WTC11 (cell line): ENCODE data around the gene POLR2A. TPM values are rescaled to one million over a fixed set of nuclear protein-coding genes. Genes with fewer than 3 reads are reported as not detected.
A peak's percentile ranks its signal among the peaks of the same experiment; 100 is the strongest.

Source experiments
- ATF3 ChIP-seq: sonication (generic); formaldehyde crosslinking; conservative IDR thresholded peaks from 2 replicates; pipeline ENCODE4 v1.8.1; 2022; ENCODE audit warnings: mild to moderate bottlenecking, missing genetic modification reagents
- ATF6 ChIP-seq: sonication (generic); formaldehyde crosslinking; IDR thresholded peaks from 2 replicates; pipeline ENCODE4 v1.8.1; 2023; ENCODE audit warnings: mild to moderate bottlenecking, missing genetic modification reagents
- CTCF ChIP-seq: fragments of 200-600 bp; IDR thresholded peaks from 2 replicates; pipeline ENCODE4 v1.8.0; 2022; ENCODE audit warnings: antibody characterized with exemption
- E2F4 ChIP-seq: sonication (generic); formaldehyde crosslinking; IDR thresholded peaks from 2 replicates; pipeline ENCODE4 v1.8.1; 2022; ENCODE audit warnings: low read depth, mild to moderate bottlenecking, moderate library complexity, missing genetic modification reagents, borderline replicate concordance
- GABPB1 ChIP-seq: sonication (generic); formaldehyde crosslinking; IDR thresholded peaks from 2 replicates; pipeline ENCODE4 v1.8.1; 2023; ENCODE audit warnings: mild to moderate bottlenecking, missing genetic modification reagents
- MXD4 ChIP-seq: fragments of 250-450 bp; sonication (Bioruptor Pico); IDR thresholded peaks from 2 replicates; pipeline ENCODE4 v1.8.0; 2021; ENCODE audit warnings: mild to moderate bottlenecking, moderate library complexity, borderline replicate concordance
- MYBL2 ChIP-seq: sonication (generic); formaldehyde crosslinking; IDR thresholded peaks from 2 replicates; pipeline ENCODE4 v1.8.1; 2023; ENCODE audit warnings: mild to moderate bottlenecking, moderate library complexity, missing genetic modification reagents
- NFATC4 ChIP-seq: fragments of 250-450 bp; sonication (Bioruptor Pico); IDR thresholded peaks from 2 replicates; pipeline ENCODE4 v1.9.0; 2021; ENCODE audit warnings: mild to moderate bottlenecking
- NR1H2 ChIP-seq: sonication (generic); formaldehyde crosslinking; IDR thresholded peaks from 2 replicates; pipeline ENCODE4 v1.9.0; 2021; ENCODE audit warnings: mild to moderate bottlenecking, moderate library complexity, missing genetic modification reagents
- NR3C1 ChIP-seq: sonication (generic); formaldehyde crosslinking; conservative IDR thresholded peaks from 2 replicates; pipeline ENCODE4 v1.8.1; 2023; ENCODE audit warnings: low read depth, mild to moderate bottlenecking, missing genetic modification reagents
- OVOL2 ChIP-seq: fragments of 250-450 bp; sonication (Bioruptor Pico); IDR thresholded peaks from 2 replicates; pipeline ENCODE4 v1.9.0; 2021; ENCODE audit warnings: mild to moderate bottlenecking, borderline replicate concordance
- RORB ChIP-seq: fragments of 250-450 bp; sonication (Bioruptor Pico); IDR thresholded peaks from 2 replicates; pipeline ENCODE4 v1.9.0; 2021; ENCODE audit warnings: mild to moderate bottlenecking
- SOX15 ChIP-seq: fragments of 250-450 bp; sonication (Bioruptor Pico); IDR thresholded peaks from 2 replicates; pipeline ENCODE4 v1.9.0; 2021; ENCODE audit warnings: mild to moderate bottlenecking
- SP1 ChIP-seq: sonication (generic); formaldehyde crosslinking; conservative IDR thresholded peaks from 2 replicates; pipeline ENCODE4 v1.8.1; 2022; ENCODE audit warnings: missing genetic modification reagents
- STAT6 ChIP-seq: sonication (generic); formaldehyde crosslinking; conservative IDR thresholded peaks from 2 replicates; pipeline ENCODE4 v1.8.1; 2023; ENCODE audit warnings: mild to moderate bottlenecking, low read depth, missing genetic modification reagents, moderate library complexity
- TEAD1 ChIP-seq: sonication (generic); formaldehyde crosslinking; IDR thresholded peaks from 2 replicates; pipeline ENCODE4 v1.8.0; 2022; ENCODE audit warnings: mild to moderate bottlenecking, missing genetic modification reagents
- TP53 ChIP-seq: sonication (generic); formaldehyde crosslinking; IDR thresholded peaks from 2 replicates; pipeline ENCODE4 v1.8.1; 2023; ENCODE audit warnings: mild to moderate bottlenecking, missing genetic modification reagents
- USF1 ChIP-seq: sonication (generic); formaldehyde crosslinking; IDR thresholded peaks from 2 replicates; pipeline ENCODE4 v1.8.0; 2022; ENCODE audit warnings: mild to moderate bottlenecking, missing genetic modification reagents
- USF2 ChIP-seq: sonication (generic); formaldehyde crosslinking; IDR thresholded peaks from 2 replicates; pipeline ENCODE4 v1.8.1; 2023; ENCODE audit warnings: mild to moderate bottlenecking, missing genetic modification reagents, moderate library complexity
- ZMAT4 ChIP-seq: fragments of 250-450 bp; sonication (Bioruptor Pico); IDR thresholded peaks from 2 replicates; pipeline ENCODE4 v1.9.0; 2021; ENCODE audit warnings: mild to moderate bottlenecking
- ZNF121 ChIP-seq: sonication (generic); formaldehyde crosslinking; IDR thresholded peaks from 2 replicates; pipeline ENCODE4 v1.8.0; 2023; ENCODE audit warnings: missing genetic modification reagents
- ZNF138 ChIP-seq: sonication (generic); formaldehyde crosslinking; conservative IDR thresholded peaks from 2 replicates; pipeline ENCODE4 v1.8.1; 2022; ENCODE audit warnings: mild to moderate bottlenecking, moderate library complexity, missing genetic modification reagents
- ZNF317 ChIP-seq: sonication (generic); formaldehyde crosslinking; IDR thresholded peaks from 2 replicates; pipeline ENCODE4 v1.8.1; 2023; ENCODE audit warnings: low read depth, mild to moderate bottlenecking, moderate library complexity, missing genetic modification reagents, borderline replicate concordance
- ZNF512 ChIP-seq: sonication (generic); formaldehyde crosslinking; IDR thresholded peaks from 2 replicates; pipeline ENCODE4 v1.8.1; 2022; ENCODE audit warnings: missing genetic modification reagents, borderline replicate concordance
- ZSCAN18 ChIP-seq: fragments of 250-450 bp; sonication (Bioruptor Pico); IDR thresholded peaks from 2 replicates; pipeline ENCODE4 v2.1.2; 2022; ENCODE audit warnings: mild to moderate bottlenecking, moderate library complexity
- total RNA-seq: library from RNA; stranded (reverse); gene quantifications from 3 replicates; pipeline ENCODE4 v1.2.3, GENCODE V29; 2021

Gene POLR2A
- total RNA-seq, 1 experiment from 2014 or later: 170 TPM

- TF ChIP-seq STAT6 (CRISPR knock-in tag): no peak
- TF ChIP-seq NR1H2: no peak
- TF ChIP-seq ZNF512 (CRISPR knock-in tag): 0 out of 2 replicates have a peak, but pooled peaks have one; percentile 24
- TF ChIP-seq ATF6: no peak
- TF ChIP-seq ZNF138 (CRISPR knock-in tag): peak; percentile 31; the same call in 1 of the 2 replicates
- no peak for TF ChIP-seq MXD4 (CRISPR knock-in tag)
- TF ChIP-seq MYBL2 (CRISPR knock-in tag): peak; percentile 89; the same call in 1 of the 2 replicates
- TF ChIP-seq NR3C1 (CRISPR knock-in tag): peak; percentile 87; the same call in 1 of the 2 replicates
- TF ChIP-seq ATF3 (CRISPR knock-in tag): no peak
- no peak for TF ChIP-seq SOX15 (CRISPR knock-in tag)
- peak; percentile 18; the same call in 1 of the 2 replicates for TF ChIP-seq USF1 (CRISPR knock-in tag)
- TF ChIP-seq NFATC4 (CRISPR knock-in tag): no peak
- TF ChIP-seq TEAD1 (CRISPR knock-in tag): peak; percentile 87
- peak; percentile 34; the same call in 1 of the 2 replicates for TF ChIP-seq TP53 (CRISPR knock-in tag)
- TF ChIP-seq ZSCAN18 (CRISPR knock-in tag): no peak
- TF ChIP-seq GABPB1: no peak
- no peak for TF ChIP-seq OVOL2
- no peak for TF ChIP-seq RORB (CRISPR knock-in tag)
- no peak for TF ChIP-seq CTCF
- TF ChIP-seq ZNF121 (CRISPR knock-in tag): no peak
- peak; percentile 79 for TF ChIP-seq SP1 (CRISPR knock-in tag)
- no peak for TF ChIP-seq ZMAT4
- no peak; the same call in 1 of the 2 replicates for TF ChIP-seq USF2 (CRISPR knock-in tag)
- TF ChIP-seq E2F4: no peak
- 0 out of 2 replicates have a peak, but pooled peaks have one; percentile 50 for TF ChIP-seq ZNF317 (CRISPR knock-in tag)
Measured at GRCh38 chr17:7436556-7437368, 47.4 kb upstream of the POLR2A start (continued).
